ENCODE data around the gene TRIM44.

GRCh38 chr11:35672608-35673007 is 10.0 kb downstream of the TRIM44 start:
- TF ChIP-seq ATF3 (IDR thresholded peaks at IDR 0.05) (no peak), SP1 (IDR thresholded peaks at IDR 0.05; ENCODE audit: low read depth) (no peak), CTCF (IDR thresholded peaks at IDR 0.05 in 2 of 3, conservative IDR thresholded peaks at IDR 0.05 in 1 of 3; ENCODE audit: borderline replicate concordance in 1 of 3, insufficient read depth in 1 of 3, low read depth in 2 of 3, low read length in 2 of 3) (no peak), SIN3A (IDR thresholded peaks at IDR 0.05; ENCODE audit: low read depth) (no peak), MAX (IDR thresholded peaks at IDR 0.05) (no peak), POLR2A (IDR thresholded peaks at IDR 0.05; ENCODE audit: borderline replicate concordance, extremely low read depth, insufficient read depth, insufficient read length) (no peak), REST (IDR thresholded peaks at IDR 0.05; ENCODE audit: low read depth) (no peak), CEBPB (IDR thresholded peaks at IDR 0.05; ENCODE audit: low read depth) (no peak), JUND (IDR thresholded peaks at IDR 0.05) (no peak), EZH2 (IDR thresholded peaks at IDR 0.05) (no peak), TCF7L2 (IDR thresholded peaks at IDR 0.05; ENCODE audit: borderline replicate concordance, extremely low read depth, insufficient read depth, insufficient read length) (no peak)

Measured in HCT116 (cell line).